ENCODE data around the gene TNS3. TPM values are rescaled to one million over a fixed set of nuclear protein-coding genes. Genes with fewer than 3 reads are reported as not detected.

Gene TNS3
- total and polyA plus RNA-seq, 4 donors: 40.5 to 140 (median 86.7) TPM

DNA sequence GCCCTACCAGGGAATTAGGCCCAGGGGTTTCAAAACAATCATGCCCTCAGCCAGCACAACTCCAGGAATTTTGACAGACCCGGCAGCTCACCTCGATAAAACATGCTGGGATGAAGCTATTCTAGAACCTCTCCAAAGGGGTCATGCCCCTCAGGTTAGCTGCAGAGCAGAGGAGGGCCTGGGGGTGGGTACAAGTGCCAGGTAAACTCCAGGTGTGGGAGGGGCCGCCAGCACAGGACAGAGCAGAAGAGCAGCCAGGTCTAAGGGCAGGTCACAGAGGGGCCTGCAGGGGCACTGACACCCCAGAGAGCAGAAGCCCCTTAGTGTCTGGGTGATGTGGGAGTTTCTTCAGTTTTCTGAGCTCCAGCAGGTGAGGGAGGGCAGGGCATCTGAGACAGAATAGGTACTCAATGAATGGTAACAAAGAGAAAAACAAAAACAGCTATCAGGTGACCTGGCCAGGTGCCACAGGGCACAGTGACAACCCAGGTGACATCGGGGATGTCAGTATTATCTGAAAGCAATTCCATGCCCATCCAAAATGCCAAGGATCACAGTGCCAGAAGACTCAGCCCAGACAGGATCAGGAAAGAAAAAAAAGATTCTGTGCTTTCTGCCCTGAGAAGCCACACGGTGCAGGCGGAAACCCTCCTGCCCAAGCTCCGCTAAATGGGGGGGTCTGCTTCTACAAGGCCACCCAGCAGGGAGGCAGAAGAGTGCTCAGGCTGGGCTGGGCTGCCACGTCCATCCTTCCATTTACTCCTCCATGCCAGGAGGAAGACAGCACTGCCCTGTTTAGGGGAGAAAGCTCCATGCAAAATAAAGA lies 104.5 kb downstream of the TNS3 start:
- Histone ChIP-seq H3K4me3 (ENCODE audit: low read length in 2 of 2) (no peak overlapping the region), H3K36me3 (ENCODE audit: control insufficient read depth in 1 of 2, insufficient read depth in 2 of 2, low read length in 1 of 2) (no peaks in the 10 kb centered on the region), H3K9me3 (ENCODE audit: control insufficient read depth, low read length) (no peaks in the 10 kb centered on the region), H3K27me3 (ENCODE audit: control insufficient read depth in 1 of 2, insufficient read depth in 2 of 2, low read length in 1 of 2) (no peaks in the 10 kb centered on the region), H3K4me1 (ENCODE audit: control insufficient read depth in 1 of 2, insufficient read depth in 2 of 2, low read length in 2 of 2) (peaks cover 0 to 2% of the 10 kb centered on the region in 2 donors), H3K27ac (ENCODE audit: low read depth in 1 of 2, low read length in 2 of 2) (peak overlapping the region in 1 of 2 donors; percentile 37)
- ATAC-seq (ENCODE audit: low FRiP score) (no peak), DNase-seq (peak in 1 of 2 donors; percentile 17)
- intact Hi-C loops (cut with DNase I): no loop called here
- 37 to 40% methylated on average over 8 of the region's 8 CpGs for WGBS, 2 donors

DNA sequence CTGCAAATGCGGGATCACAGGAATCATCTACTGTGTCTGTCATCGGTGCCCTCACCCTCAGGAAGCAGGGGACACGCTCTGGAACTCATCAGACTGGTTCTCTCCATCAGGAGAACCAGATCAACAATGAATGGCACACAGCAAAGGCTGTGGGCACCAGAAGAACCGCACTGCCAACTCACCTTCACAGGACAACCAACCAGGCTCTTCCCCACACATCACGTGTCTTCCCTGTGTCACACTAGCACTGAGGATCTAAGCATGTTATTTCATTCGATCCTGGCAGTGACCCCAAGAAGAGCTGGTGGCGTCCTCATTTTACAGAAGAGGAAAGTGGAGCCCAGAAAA lies 106.1 kb downstream of the TNS3 start:
- H3K4me1 ChIP-seq (ENCODE audit: control insufficient read depth in 1 of 2, insufficient read depth in 2 of 2, low read length in 2 of 2): no peaks in the 10 kb centered on the region

DNA sequence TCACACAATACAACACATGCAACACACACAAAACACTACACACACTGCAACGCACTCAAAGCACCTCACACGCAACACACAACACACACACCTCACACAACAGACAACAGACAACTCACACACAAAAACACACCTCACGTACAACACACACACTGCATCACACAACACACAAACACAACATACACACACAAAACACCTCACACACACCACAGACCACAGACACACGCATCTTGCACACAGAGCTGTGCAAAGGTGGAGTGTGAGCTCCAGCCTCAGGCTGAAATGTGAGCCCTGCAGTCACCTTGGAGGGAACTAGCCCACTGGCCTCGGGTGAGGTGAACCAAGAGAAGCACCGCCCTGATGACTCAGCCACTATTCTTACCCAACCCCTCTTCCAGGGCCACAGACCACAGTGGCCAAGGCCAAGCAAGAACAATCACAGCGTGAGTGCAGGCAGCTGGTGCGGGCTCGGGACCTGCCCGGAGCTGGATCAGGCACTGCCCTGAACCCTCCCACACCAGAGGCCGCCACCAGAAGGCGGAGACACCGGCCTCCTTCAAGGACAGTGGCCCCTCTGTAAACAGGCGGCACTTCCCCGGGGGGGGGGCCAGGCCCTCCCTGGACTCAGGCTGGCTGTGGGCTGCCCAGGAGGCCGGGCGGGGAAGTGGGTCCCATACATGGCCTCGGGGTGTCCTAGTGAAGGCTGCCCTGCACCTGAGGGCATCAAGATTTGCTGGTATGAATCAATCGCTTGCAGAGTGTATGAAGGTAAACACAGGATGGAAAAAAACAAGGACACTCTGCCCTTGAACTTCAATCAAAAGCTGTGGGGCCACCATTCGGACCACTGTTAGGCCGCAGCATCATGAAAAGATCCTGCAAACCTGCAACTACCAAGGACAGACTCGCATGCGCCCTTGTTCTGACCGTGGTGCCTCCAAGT lies 106.7 kb downstream of the TNS3 start:
- peak; percentile 87 for ATAC-seq (ENCODE audit: low FRiP score)
- Histone ChIP-seq H3K9me3 (ENCODE audit: control insufficient read depth, low read length) (no peaks in the 10 kb centered on the region), H3K27ac (ENCODE audit: low read depth in 1 of 2, low read length in 2 of 2) (peak overlapping the region in 1 of 2 donors; percentile 73), H3K27me3 (ENCODE audit: control insufficient read depth in 1 of 2, insufficient read depth in 2 of 2, low read length in 1 of 2) (no peaks in the 10 kb centered on the region), H3K4me1 (ENCODE audit: control insufficient read depth in 1 of 2, insufficient read depth in 2 of 2, low read length in 2 of 2) (no peaks in the 10 kb centered on the region), H3K36me3 (ENCODE audit: control insufficient read depth in 1 of 2, insufficient read depth in 2 of 2, low read length in 1 of 2) (no peaks in the 10 kb centered on the region), H3K4me3 (ENCODE audit: low read length in 2 of 2) (no peak overlapping the region)
- peak; percentile 92 to 96 for DNase-seq
- WGBS, 2 donors: 40 to 45% methylated on average over 24 of the region's 24 CpGs
- intact Hi-C loops (cut with DNase I): no loop called here

More for the DNA sequence above, 106.1 kb downstream of the TNS3 start:
- ATAC-seq (ENCODE audit: low FRiP score) (no peak), DNase-seq (peak in 1 of 2 donors; percentile 32)
- intact Hi-C loops (cut with DNase I): no loop called here
- peak overlapping the region in 1 of 2 donors; percentile 4 for H3K27ac ChIP-seq (ENCODE audit: low read depth in 1 of 2, low read length in 2 of 2)
- 91 to 96% methylated on average over 7 of the region's 7 CpGs for WGBS, 2 donors
- no peaks in the 10 kb centered on the region for H3K9me3 ChIP-seq (ENCODE audit: control insufficient read depth, low read length)
- H3K4me3 ChIP-seq (ENCODE audit: low read length in 2 of 2): no peak overlapping the region
- H3K27me3 ChIP-seq (ENCODE audit: control insufficient read depth in 1 of 2, insufficient read depth in 2 of 2, low read length in 1 of 2): no peaks in the 10 kb centered on the region
- H3K36me3 ChIP-seq (ENCODE audit: control insufficient read depth in 1 of 2, insufficient read depth in 2 of 2, low read length in 1 of 2): no peaks in the 10 kb centered on the region

DNA sequence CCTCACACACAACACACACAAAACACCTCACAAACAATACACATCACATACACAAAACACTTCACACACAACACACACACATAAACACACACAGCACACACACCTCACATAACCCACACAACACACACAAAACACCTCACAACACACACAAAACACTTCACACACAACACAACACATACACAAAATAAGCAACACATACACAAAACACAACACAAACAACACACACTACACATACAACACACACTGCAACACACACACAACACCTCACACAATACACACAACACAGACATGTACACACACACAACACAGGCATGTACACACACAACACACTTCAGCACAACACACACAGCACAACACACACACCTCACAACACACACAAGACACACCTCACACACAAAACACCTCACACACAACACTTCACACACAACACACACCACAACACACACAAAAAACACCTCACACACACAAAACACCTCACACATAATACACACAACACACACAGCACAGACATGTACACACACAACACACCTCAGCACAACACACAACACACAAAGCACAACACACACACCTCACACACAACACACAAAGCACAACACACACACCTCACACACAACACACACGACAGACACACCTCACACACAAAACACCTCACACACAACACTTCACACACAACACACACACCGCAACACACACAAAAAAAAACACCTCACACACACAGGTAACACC lies 107.5 kb downstream of the TNS3 start:
- WGBS, 2 donors: 93 to 94% methylated on average over 2 of the region's 2 CpGs
- ATAC-seq (ENCODE audit: low FRiP score): no peak
- peak in 1 of 2 donors; percentile 17 for DNase-seq

DNA sequence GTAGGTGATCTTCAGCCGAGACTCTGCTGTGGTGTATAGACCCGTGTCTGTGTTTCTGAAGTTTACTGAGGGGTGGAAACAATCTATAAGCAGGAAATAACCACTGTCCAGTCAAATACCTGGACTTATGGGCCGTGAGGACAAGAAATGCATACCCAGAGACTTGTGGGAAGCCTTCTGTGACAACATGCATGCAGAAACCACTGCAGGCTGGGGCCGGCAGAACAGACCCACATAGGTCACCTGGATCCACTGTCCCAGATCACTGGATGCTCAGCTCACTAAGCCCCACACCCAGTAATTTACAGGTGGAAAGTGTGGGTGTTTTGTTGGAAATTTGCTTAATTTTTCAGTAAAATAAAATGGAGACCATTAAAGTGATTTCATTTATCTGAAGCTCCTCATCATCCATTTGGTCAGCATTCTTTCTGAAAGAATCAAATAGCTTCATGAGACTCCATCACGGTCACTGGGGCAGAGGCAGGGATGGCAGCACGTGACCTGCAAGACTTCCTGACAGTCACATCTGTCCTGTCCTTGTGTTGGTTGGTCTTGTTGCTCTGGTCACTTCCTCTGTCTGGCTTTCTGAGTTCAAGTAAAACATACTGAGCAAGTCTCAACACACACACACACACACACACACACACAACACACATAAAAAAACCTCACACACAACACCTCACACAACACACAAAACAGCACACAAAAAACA lies 108.3 kb downstream of the TNS3 start:
- intact Hi-C loops (cut with DNase I): no loop called here
- H3K36me3 ChIP-seq (ENCODE audit: control insufficient read depth in 1 of 2, insufficient read depth in 2 of 2, low read length in 1 of 2): no peaks in the 10 kb centered on the region
- 56 to 66% methylated on average over 6 of the region's 6 CpGs for WGBS, 2 donors
- no peaks in the 10 kb centered on the region for H3K4me1 ChIP-seq (ENCODE audit: control insufficient read depth in 1 of 2, insufficient read depth in 2 of 2, low read length in 2 of 2)
- H3K27ac ChIP-seq (ENCODE audit: low read depth in 1 of 2, low read length in 2 of 2): peak overlapping the region in 1 of 2 donors; percentile 37
- no peak for ATAC-seq (ENCODE audit: low FRiP score)
- peak in 1 of 2 donors; percentile 78 for DNase-seq
- no peaks in the 10 kb centered on the region for H3K9me3 ChIP-seq (ENCODE audit: control insufficient read depth, low read length)
- H3K27me3 ChIP-seq (ENCODE audit: control insufficient read depth in 1 of 2, insufficient read depth in 2 of 2, low read length in 1 of 2): no peaks in the 10 kb centered on the region
- H3K4me3 ChIP-seq (ENCODE audit: low read length in 2 of 2): no peak overlapping the region

More for the DNA sequence above, 107.5 kb downstream of the TNS3 start:
- no peak overlapping the region for H3K4me3 ChIP-seq (ENCODE audit: low read length in 2 of 2)
- intact Hi-C loops (cut with DNase I): no loop called here
- peak overlapping the region; percentile 2 to 73 for H3K27ac ChIP-seq (ENCODE audit: low read depth in 1 of 2, low read length in 2 of 2)
- no peaks in the 10 kb centered on the region for H3K27me3 ChIP-seq (ENCODE audit: control insufficient read depth in 1 of 2, insufficient read depth in 2 of 2, low read length in 1 of 2)
- H3K4me1 ChIP-seq (ENCODE audit: control insufficient read depth in 1 of 2, insufficient read depth in 2 of 2, low read length in 2 of 2): no peaks in the 10 kb centered on the region
- H3K36me3 ChIP-seq (ENCODE audit: control insufficient read depth in 1 of 2, insufficient read depth in 2 of 2, low read length in 1 of 2): no peaks in the 10 kb centered on the region
- H3K9me3 ChIP-seq (ENCODE audit: control insufficient read depth, low read length): no peaks in the 10 kb centered on the region

DNA sequence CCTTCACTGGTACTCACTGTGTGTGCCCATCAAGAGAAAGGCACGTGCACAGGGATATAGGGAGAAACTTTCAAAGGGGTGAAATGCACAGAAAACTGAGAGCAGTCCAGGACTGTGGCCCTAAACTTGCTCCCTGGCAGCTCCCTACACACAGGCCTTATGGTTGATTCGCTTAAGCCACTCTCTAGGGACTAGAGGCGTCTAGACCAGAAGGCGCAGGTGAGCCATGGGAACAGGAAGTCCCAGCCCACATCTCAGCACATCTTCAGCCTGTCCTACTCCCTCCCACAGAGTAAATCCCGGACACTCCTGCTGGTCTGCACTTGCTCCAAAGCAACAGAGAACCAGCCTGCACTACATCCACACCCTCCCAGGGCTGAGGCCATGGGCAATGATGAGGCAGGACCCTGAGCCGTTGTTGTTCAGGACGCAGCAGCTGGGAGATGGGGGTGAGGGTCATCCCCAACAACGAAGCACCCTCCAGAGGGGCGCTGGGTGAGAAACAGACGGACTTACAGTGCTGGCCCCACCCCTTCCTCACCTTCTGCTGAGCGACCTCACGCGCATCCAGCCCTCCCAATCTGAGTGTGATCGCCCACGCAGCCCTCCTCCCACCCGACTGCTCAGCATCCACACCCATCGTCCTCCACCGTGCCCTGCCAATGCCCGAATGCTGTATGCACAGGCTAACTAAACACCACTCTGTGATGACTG lies 109.3 kb downstream of the TNS3 start:
- DNase-seq (peak in 1 of 2 donors; percentile 47), ATAC-seq (ENCODE audit: low FRiP score) (no peak)
- WGBS, 2 donors: 68 to 75% methylated on average over 19 of the region's 19 CpGs
- Histone ChIP-seq H3K4me3 (ENCODE audit: low read length in 2 of 2) (no peak overlapping the region), H3K27ac (ENCODE audit: low read depth in 1 of 2, low read length in 2 of 2) (no peak overlapping the region), H3K36me3 (ENCODE audit: control insufficient read depth in 1 of 2, insufficient read depth in 2 of 2, low read length in 1 of 2) (no peaks in the 10 kb centered on the region), H3K4me1 (ENCODE audit: control insufficient read depth in 1 of 2, insufficient read depth in 2 of 2, low read length in 2 of 2) (no peaks in the 10 kb centered on the region), H3K9me3 (ENCODE audit: control insufficient read depth, low read length) (no peaks in the 10 kb centered on the region), H3K27me3 (ENCODE audit: control insufficient read depth in 1 of 2, insufficient read depth in 2 of 2, low read length in 1 of 2) (no peaks in the 10 kb centered on the region)
- intact Hi-C loops (cut with DNase I): no loop called here

DNA sequence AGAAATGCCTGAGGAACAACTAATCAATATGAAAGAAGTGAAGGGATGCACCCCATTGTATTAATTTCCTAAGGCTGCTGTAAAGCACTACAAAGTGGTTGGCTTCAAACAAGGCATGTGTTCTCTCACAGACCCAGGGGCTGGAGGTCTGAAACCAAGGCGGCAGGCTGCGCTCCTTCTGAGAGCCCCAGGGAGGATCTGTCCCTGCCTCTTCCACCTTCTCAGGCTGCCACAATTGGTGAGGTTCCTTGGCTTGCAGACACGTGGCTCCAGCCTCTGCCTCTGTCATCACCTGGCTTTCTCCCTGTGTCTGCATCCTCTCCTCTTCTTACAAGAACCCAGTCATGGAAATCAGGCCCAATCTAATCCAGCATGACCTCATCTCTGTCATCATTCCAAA lies 110.1 kb downstream of the TNS3 start:
- no peak overlapping the region for H3K27ac ChIP-seq (ENCODE audit: low read depth in 1 of 2, low read length in 2 of 2)

More for the DNA sequence above, 110.1 kb downstream of the TNS3 start:
- H3K9me3 ChIP-seq (ENCODE audit: control insufficient read depth, low read length): no peaks in the 10 kb centered on the region
- intact Hi-C loops (cut with DNase I): no loop called here
- H3K4me1 ChIP-seq (ENCODE audit: control insufficient read depth in 1 of 2, insufficient read depth in 2 of 2, low read length in 2 of 2): no peaks in the 10 kb centered on the region
- H3K27me3 ChIP-seq (ENCODE audit: control insufficient read depth in 1 of 2, insufficient read depth in 2 of 2, low read length in 1 of 2): no peaks in the 10 kb centered on the region
- no peaks in the 10 kb centered on the region for H3K36me3 ChIP-seq (ENCODE audit: control insufficient read depth in 1 of 2, insufficient read depth in 2 of 2, low read length in 1 of 2)
- 70% methylated on average over 3 of the region's 3 CpGs for WGBS, 2 donors
- H3K4me3 ChIP-seq (ENCODE audit: low read length in 2 of 2): no peak overlapping the region
- DNase-seq (no peak), ATAC-seq (ENCODE audit: low FRiP score) (no peak)

Measured in aorta (tissue), 5 donors.